Central memory CD4-positive, alpha-beta T cell (primary cell): Measurements from ENCODE around the gene PIP5K1C.
"Not testable (repeated sequence)": the region's sequence is repeated elsewhere in the genome, so short reads cannot be mapped to it uniquely, and the experiment has no call there.

ENCODE experiments used
- DNase-seq: peaks from one replicate; pipeline ENCODE4 v3.0.0; 2022

Gene PIP5K1C

DNA sequence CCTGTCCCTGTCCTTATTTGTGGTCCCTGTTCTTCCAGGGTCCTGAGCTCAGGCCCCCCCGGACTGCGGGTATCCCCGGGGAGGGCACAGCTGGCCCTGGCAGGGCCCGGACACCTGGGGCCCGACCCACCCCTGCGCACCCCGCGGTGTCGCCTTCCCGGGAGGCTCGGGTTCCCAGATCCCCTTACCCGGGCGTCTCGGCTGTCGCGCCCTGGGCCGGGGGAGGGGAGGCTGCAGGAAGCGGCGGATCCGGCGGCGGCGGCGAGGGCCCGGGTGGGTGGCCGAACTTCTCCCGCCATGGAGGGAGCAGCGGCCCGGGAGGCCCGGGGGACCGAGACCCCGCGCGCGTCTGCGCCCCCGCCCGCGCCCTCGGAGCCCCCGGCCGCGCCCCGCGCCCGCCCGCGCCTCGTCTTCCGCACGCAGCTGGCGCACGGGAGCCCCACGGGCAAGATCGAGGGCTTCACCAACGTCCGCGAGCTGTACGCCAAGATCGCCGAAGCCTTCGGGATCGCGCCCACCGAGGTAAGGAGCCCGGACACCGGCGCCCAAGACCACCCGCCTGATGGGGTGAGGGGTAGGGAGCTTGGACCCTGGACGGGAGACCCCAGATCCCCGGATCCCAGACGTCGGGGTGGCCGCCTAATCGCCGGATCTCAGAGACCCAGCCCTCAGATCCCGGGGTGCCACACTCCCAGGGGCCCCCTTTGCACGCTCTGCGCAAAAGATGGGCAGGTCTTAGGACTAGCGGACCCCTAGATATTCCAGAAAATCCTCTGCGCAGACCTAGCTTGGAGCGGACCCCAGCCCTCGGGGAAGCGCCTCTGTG lies 114.8 kb downstream of the PIP5K1C start, which contains the start of gene GIPC3:
Gene GIPC3, plus strand, starts transcription at position 178 of the 826 bp plus-strand sequence. Its CDS starts 120 bp downstream, at position 298.
- DNase-seq = no peak

GRCh38 chr19:3584036-3584802 lies 116.0 kb downstream of the PIP5K1C start:
- DNase-seq = not testable (repeated sequence)

DNA sequence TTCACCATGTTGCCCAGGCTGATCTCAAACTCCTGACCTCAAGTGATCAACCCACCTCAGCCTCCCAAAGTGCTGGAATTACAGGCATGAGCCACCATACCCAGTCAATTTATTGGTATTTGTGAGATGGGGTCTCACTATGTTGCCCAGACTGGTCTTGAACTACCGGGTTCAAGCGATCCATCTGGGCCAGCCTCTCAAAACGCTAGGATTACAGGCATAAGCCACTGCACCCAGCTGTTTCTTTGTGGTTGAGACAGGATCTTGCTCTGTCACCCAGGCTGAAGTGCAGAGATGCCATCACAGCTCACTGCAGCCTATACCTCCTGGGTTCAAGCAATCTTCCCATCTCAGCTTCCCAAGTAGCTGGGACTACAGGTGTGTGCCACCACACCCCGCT lies 118.5 kb downstream of the PIP5K1C start:
- not testable (repeated sequence) for DNase-seq
